Measurements from ENCODE around the gene THYN1.
"Not testable (repeated sequence)": the region's sequence is repeated elsewhere in the genome, so short reads cannot be mapped to it uniquely, and the experiment has no call there.

Gene THYN1

DNA sequence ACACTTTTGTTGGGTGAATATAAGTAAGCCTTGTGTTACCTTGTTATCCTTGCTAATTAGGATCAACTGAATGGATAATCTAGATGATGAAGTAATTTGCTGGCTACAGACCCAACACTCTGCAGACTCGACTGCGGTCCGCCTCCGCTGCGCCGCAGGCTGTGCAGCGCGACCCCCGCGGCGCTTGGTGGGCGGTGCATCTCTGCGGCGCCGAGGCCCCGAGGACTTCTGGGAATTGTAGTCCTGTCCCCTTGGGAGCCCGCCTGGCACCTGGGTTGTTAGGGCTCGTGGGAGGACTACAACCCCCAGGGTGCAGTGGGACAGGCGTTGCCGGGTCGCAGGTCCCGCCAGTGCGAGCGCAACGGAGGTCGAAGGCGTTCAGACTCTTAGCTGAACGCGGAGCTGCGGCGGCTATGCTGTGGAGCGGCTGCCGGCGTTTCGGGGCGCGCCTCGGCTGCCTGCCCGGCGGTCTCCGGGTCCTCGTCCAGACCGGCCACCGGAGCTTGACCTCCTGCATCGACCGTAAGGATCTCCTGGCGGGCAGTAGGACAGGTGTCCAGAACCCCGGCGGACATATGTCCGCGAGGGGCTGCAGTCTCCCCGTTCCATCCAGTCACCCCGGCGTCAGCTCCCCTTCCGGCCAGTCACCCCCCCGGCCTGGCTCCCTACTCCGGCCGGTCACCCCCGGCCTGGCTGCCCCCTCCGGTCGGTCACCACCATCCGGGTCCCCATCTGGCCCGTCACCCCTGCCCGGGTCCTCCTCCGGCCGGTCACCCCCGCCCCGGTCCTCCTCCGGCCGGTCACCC is at the start of gene THYN1, which contains the start of gene ACAD8:
TSS of gene THYN1 (minus strand) at position 165 of the 806 bp plus-strand sequence. CDS start 470 bp downstream, outside the sequence.
TSS of gene ACAD8 (plus strand) at position 381 of the 806 bp plus-strand sequence. CDS start at position 414, 33 bp downstream.
- peak; percentile 97 for DNase-seq (ENCODE audit: low spot score)

- no peak for DNase-seq (ENCODE audit: low spot score)
These were observed 41.5 kb upstream of the THYN1 start for GRCh38 chr11:134294664-134295063.

- DNase-seq (ENCODE audit: low spot score) = no peak
These were observed 40.3 kb upstream of the THYN1 start for GRCh38 chr11:134293119-134294113.

- DNase-seq (ENCODE audit: low spot score) = no peak
These were observed 39.5 kb upstream of the THYN1 start for GRCh38 chr11:134292661-134293060.

- DNase-seq (ENCODE audit: low spot score) = no peak
These were observed 38.0 kb upstream of the THYN1 start for GRCh38 chr11:134291196-134291595.

- no peak for DNase-seq (ENCODE audit: low spot score)
These were observed 37.5 kb upstream of the THYN1 start for GRCh38 chr11:134290646-134291045.

GRCh38 chr11:134289789-134290188 is 36.6 kb upstream of the THYN1 start:
- no peak for DNase-seq (ENCODE audit: low spot score)

GRCh38 chr11:134289167-134289566 is 36.0 kb upstream of the THYN1 start:
- no peak for DNase-seq (ENCODE audit: low spot score)

DNA sequence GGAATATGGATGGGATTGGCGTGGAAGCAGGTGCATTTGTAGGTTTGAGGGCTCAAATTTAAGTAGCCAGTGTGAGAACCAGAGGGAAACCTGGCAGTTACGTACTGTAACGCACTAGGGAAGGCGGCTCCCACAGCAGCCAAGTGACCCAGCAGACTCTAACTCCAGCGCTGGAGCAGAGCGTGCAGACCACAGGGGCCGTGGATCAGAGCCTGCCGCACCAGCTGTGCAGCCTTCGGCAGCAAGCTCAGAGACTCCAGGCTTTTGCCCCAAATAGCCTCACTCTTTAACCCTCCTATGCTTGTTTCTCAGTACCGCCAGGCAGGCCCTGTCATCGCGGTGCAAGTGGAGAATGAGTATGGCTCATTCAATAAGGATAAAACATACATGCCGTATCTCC is 35.3 kb upstream of the THYN1 start:
- no peak for DNase-seq (ENCODE audit: low spot score)

DNA sequence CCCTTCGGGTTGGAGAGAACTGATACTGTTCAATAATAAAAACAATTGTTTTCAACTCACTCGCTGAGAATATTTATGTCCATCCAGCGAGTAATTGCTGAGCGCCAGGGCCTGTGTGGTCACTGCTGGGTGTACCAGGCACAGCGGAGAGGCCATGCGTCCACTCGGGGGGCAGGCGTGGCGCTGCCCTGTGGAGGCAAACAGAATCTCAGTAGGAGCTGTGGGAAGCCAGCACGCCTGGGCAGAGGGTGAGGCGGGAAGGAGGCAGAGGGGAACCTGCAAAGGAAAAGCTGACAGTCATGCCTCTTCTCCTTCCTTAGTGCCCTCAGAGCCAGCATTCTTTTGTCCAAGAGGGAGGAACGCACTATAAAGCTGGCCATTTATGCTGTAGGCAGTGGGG is 34.4 kb upstream of the THYN1 start:
- DNase-seq (ENCODE audit: low spot score) = no peak

DNA sequence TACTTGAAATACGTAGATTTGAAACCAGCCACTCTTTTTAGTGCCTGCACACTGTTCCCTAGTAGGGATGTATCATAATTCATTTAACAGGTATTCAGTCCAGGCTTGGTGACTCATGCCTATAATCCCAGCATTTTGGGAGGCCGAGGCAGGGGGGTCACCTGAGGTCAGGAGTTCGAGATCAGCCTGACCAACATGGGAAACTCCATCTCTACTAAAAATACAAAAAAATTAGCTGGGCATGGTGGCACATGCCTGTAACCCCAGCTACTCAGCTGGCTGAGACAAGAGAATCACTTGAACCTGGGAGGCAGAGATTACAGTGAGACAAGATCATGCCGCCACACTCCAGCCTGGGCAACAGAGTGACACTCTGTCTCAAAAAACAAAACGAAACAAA is 31.2 kb upstream of the THYN1 start:
- DNase-seq (ENCODE audit: low spot score) = not testable (repeated sequence)

GRCh38 chr11:134283461-134284230 is 30.5 kb upstream of the THYN1 start:
- no peak for DNase-seq (ENCODE audit: low spot score)

- DNase-seq (ENCODE audit: low spot score) = no peak
These were observed 29.2 kb upstream of the THYN1 start for GRCh38 chr11:134282121-134283045.

GRCh38 chr11:134281635-134282034 is 28.5 kb upstream of the THYN1 start:
- not testable (repeated sequence) for DNase-seq (ENCODE audit: low spot score)

DNA sequence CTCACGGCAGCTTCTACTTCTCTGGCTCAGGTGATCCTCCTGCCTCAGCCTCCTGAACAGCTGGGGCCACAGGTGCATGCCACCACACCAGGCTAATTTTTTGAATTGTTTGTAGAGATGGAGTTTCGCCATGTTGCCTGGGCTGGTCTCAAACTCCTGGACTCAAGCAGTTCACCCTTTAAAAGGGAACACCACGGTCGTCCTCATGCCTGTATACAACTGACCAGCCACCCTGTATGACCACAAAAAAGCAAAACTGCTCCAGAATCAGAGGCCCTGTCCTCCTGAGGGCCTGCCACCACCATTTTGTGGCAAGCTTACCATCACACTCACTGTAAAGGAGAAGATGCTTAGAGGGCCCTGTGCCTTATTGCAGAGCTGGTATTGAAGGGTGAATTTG is 25.2 kb upstream of the THYN1 start:
- DNase-seq (ENCODE audit: low spot score) = no peak

- DNase-seq (ENCODE audit: low spot score) = no peak
These were observed 24.2 kb upstream of the THYN1 start for GRCh38 chr11:134277183-134278001.

DNA sequence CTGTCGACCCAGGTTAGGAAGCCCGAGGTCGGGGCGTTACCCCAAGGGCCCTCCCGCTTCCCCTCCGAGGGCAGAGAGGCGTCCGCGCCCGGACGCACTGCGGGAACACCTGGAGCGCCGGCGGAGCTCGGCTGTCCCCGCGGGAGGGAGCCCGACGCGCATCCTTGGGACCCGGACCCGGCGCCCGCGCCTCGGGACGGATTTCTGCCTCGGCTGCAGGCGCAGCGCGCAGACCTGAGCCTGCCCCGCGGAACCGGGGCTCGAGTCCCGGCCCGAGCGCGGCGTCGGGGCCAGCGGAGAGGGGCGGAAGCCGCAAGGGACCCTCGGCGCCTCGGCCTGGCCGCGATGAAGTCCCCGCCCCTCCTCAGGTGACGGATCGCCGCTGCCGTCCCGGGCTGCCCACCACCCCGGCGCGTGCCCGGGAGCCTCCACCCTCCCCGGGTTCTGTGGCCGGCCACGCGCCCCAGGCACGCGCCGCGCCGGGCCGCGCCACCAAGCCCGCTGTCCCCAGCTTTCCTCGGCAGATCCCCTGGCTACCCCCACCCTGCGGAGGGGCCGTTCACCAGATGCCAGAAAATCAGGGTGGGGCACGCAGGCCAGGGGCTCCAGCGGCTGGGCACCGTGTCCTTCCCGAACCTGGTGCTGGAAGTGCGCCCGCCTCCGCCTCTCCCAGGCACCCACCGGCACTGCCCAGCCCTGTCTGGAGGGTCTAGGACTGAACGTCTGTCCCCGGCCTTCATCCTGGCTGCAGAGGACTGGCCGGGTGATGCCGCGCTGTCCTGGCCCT is 23.4 kb upstream of the THYN1 start:
- DNase-seq (ENCODE audit: low spot score) = no peak

- no peak for DNase-seq (ENCODE audit: low spot score)
These were observed 22.6 kb upstream of the THYN1 start, which contains the start of gene GLB1L3 for GRCh38 chr11:134275534-134276395. Gene GLB1L3 (plus strand): TSS chr11:134276379. CDS start chr11:134276741, 362 bp downstream.

Data from SW480 (cell line).